ENCODE data around the gene PPFIA4. TPM values are rescaled to one million over a fixed set of nuclear protein-coding genes. Genes with fewer than 3 reads are reported as not detected.
"Not testable (repeated sequence)": the region's sequence is repeated elsewhere in the genome, so short reads cannot be mapped to it uniquely, and the experiment has no call there.

PPFIA4 gene
- total RNA-seq, 1 experiment from 2014 or later: 0.08 TPM

GRCh38 chr1:203017061-203017460, 9.2 kb upstream of the PPFIA4 start:
- no peak for DNase-seq (ENCODE audit: low spot score)

- no peak for DNase-seq (ENCODE audit: low spot score)
These were observed 8.6 kb upstream of the PPFIA4 start for GRCh38 chr1:203017692-203018091.

GRCh38 chr1:203022855-203023254, 3.4 kb upstream of the PPFIA4 start:
- not testable (repeated sequence) for DNase-seq (ENCODE audit: low spot score)

GRCh38 chr1:203025686-203026030, 633 bp upstream of the PPFIA4 start:
- DNase-seq (ENCODE audit: low spot score): peak; percentile 22

- DNase-seq (ENCODE audit: low spot score): no peak
These were observed 674 bp downstream of the PPFIA4 start for GRCh38 chr1:203026666-203027663.

- DNase-seq (ENCODE audit: low spot score): no peak
These were observed 1.9 kb downstream of the PPFIA4 start for GRCh38 chr1:203028067-203028783.

GRCh38 chr1:203028784-203029553, 2.7 kb downstream of the PPFIA4 start:
- DNase-seq (ENCODE audit: low spot score): no peak

GRCh38 chr1:203031467-203031866, 5.2 kb downstream of the PPFIA4 start:
- no peak for DNase-seq (ENCODE audit: low spot score)

GRCh38 chr1:203033287-203033686, 7.0 kb downstream of the PPFIA4 start:
- DNase-seq (ENCODE audit: low spot score): no peak

GRCh38 chr1:203033917-203034316, 7.6 kb downstream of the PPFIA4 start:
- DNase-seq (ENCODE audit: low spot score): no peak

GRCh38 chr1:203034422-203035110, 8.3 kb downstream of the PPFIA4 start:
- DNase-seq (ENCODE audit: low spot score): no peak

GRCh38 chr1:203035111-203036000, 9.1 kb downstream of the PPFIA4 start:
- DNase-seq (ENCODE audit: low spot score): no peak

- DNase-seq (ENCODE audit: low spot score): no peak
These were observed 9.8 kb downstream of the PPFIA4 start for GRCh38 chr1:203036135-203036534.

GRCh38 chr1:203036537-203036936, 10.2 kb downstream of the PPFIA4 start:
- DNase-seq (ENCODE audit: low spot score): no peak

- DNase-seq (ENCODE audit: low spot score): no peak
These were observed 11.4 kb downstream of the PPFIA4 start for GRCh38 chr1:203037509-203038190.

GRCh38 chr1:203038217-203038741, 12.0 kb downstream of the PPFIA4 start:
- DNase-seq (ENCODE audit: low spot score): peak; percentile 36

GRCh38 chr1:203038891-203039608, 12.8 kb downstream of the PPFIA4 start:
- peak; percentile 79 for DNase-seq (ENCODE audit: low spot score)

- peak; percentile 26 for DNase-seq (ENCODE audit: low spot score)
These were observed 13.6 kb downstream of the PPFIA4 start for GRCh38 chr1:203039609-203040512.
